Prostate gland (tissue), 1 donor: ENCODE measurements around the gene BIRC2.

Experiments
- POLR2A ChIP-seq: fragments of 450-650 bp; IDR thresholded peaks from one replicate; pipeline ENCODE4 v1.6.1; 2016; ENCODE audit warnings: antibody characterized with exemption, mild to moderate bottlenecking
- POLR2AphosphoS5 ChIP-seq: sonication (generic); formaldehyde crosslinking; IDR thresholded peaks from one replicate; pipeline ENCODE4 v1.6.1; 2017; ENCODE audit warnings: antibody characterized with exemption

GRCh38 chr11:102398297-102398696, 51.3 kb downstream of the BIRC2 start:
- TF ChIP-seq POLR2AphosphoS5 = no peak
- TF ChIP-seq POLR2A = no peak
